ENCODE measurements around the gene PLIN5. TPM values are rescaled to one million over a fixed set of nuclear protein-coding genes. Genes with fewer than 3 reads are reported as not detected.

The PLIN5 gene
- total and polyA plus RNA-seq, 2 of the 8 experiments (the other 6 are each of a cell fraction or from before 2014, with no cell fraction given), result 2.0 to 2.5 TPM

- no peak for TF ChIP-seq SUZ12 (IDR thresholded peaks at IDR 0.05; ENCODE audit: low read length)
- TF ChIP-seq RAD21 (IDR thresholded peaks at IDR 0.05 in 1 of 2, conservative IDR thresholded peaks at IDR 0.05 in 1 of 2; ENCODE audit: low read depth in 2 of 2, low read length in 2 of 2), result peak; percentile 55 to 66
Measured at GRCh38 chr19:4576016-4576933, 41.3 kb upstream of the PLIN5 start (continued).
